Endodermal cell (in vitro differentiated cells): Measurements from ENCODE around the gene DOP1A. TPM values are rescaled to one million over a fixed set of nuclear protein-coding genes. Genes with fewer than 3 reads are reported as not detected.

ENCODE experiments used
- DNase-seq: peaks from one replicate; pipeline ENCODE4 v3.0.0-alpha.2; 2017
- H3K27ac ChIP-seq: 2 replicates; pipeline ENCODE4 v1.5.1; 2013; ENCODE audit warnings: mild to moderate bottlenecking, low read depth, low read length, moderate library complexity
- H3K27me3 ChIP-seq: 2 replicates; pipeline ENCODE4 v1.6.1; 2013; ENCODE audit warnings: mild to moderate bottlenecking, low read length, moderate library complexity; ENCODE audit not compliant: insufficient read depth, control insufficient read depth, poor library complexity, severe bottlenecking
- H3K36me3 ChIP-seq: 2 replicates; pipeline ENCODE4 v1.7.0; 2013; ENCODE audit warnings: mild to moderate bottlenecking, low read length, moderate library complexity; ENCODE audit not compliant: control insufficient read depth, insufficient read depth
- H3K4me1 ChIP-seq: one replicate; pipeline ENCODE4 v1.7.0; 2013; ENCODE audit warnings: low read length; ENCODE audit not compliant: control insufficient read depth, insufficient read depth
- H3K4me3 ChIP-seq: 2 replicates; pipeline ENCODE4 v1.5.1; 2013; ENCODE audit warnings: mild to moderate bottlenecking, low read length, moderate library complexity
- H3K9ac ChIP-seq: 2 replicates; pipeline ENCODE4 v1.6.1; 2013; ENCODE audit warnings: mild to moderate bottlenecking, low read length, moderate library complexity; ENCODE audit not compliant: poor library complexity, severe bottlenecking; ENCODE audit errors: extremely low read depth
- H3K9me3 ChIP-seq: 2 replicates; pipeline ENCODE4 v1.6.1; 2013; ENCODE audit warnings: mild to moderate bottlenecking, low read length, moderate library complexity; ENCODE audit not compliant: control insufficient read depth
- H3K27ac Mint-ChIP-seq: 2 replicates; pipeline ENCODE4 v1.8.0; 2020; ENCODE audit warnings: mixed read lengths
- H3K27me3 Mint-ChIP-seq: 2 replicates; pipeline ENCODE4 v1.8.0; 2021; ENCODE audit warnings: mild to moderate bottlenecking, mixed read lengths; ENCODE audit not compliant: insufficient read depth
- H3K36me3 Mint-ChIP-seq: 2 replicates; pipeline ENCODE4 v1.8.0; 2020; ENCODE audit warnings: low read depth, mixed read lengths
- H3K4me1 Mint-ChIP-seq: 2 replicates; pipeline ENCODE4 v1.8.0; 2020; ENCODE audit warnings: mixed read lengths
- H3K4me3 Mint-ChIP-seq: 2 replicates; pipeline ENCODE4 v1.8.0; 2020; ENCODE audit warnings: mild to moderate bottlenecking, moderate library complexity, mixed read lengths
- H3K9me3 Mint-ChIP-seq: 2 replicates; pipeline ENCODE4 v1.8.0; 2020; ENCODE audit warnings: mild to moderate bottlenecking, mixed read lengths
- CTCF ChIP-seq: fragments of 200-600 bp; sonication (generic); conservative IDR thresholded peaks from 2 replicates; pipeline ENCODE4 v1.5.0; 2021; ENCODE audit warnings: antibody characterized with exemption, mild to moderate bottlenecking
- WGBS, 2 experiments: methylation state at CpG; one replicate each; pipeline versions ENCODE4 v1.1.5 to v1.1.7; 2013; ENCODE audit warnings: missing lambda C conversion rate in 2 of 2, mixed read lengths in 1 of 2; ENCODE audit not compliant: insufficient coverage in 1 of 2, insufficient read length in 1 of 2; 5-methylcytosine and 5-hydroxymethylcytosine counted together
- total RNA-seq, 2 donors: library from RNA; stranded (reverse); fragmentation: NEBNext Ultra II Directional in 1 of 2; extraction: Animal tissue kit (Norgen Biotek cat#: 25700) in 1 of 2; gene quantifications; 2 replicates in 1 of 2; 3 replicates in 1 of 2; pipeline ENCODE4 v1.2.1, GENCODE V29; 2021

The DOP1A gene
- total RNA-seq, 2 donors from 2014 or later: 32.2 to 36.0 TPM

- Histone ChIP-seq H3K27me3 (no peaks in the 10 kb centered on the region), H3K4me3 (no peak overlapping the region), H3K9me3 (no peaks in the 10 kb centered on the region), H3K27ac (no peak overlapping the region), H3K36me3 (peaks cover 95% of the 10 kb centered on the region), H3K4me1 (no peaks in the 10 kb centered on the region), H3K9ac (no peak overlapping the region)
- Mint-ChIP-seq H3K27ac (peak overlapping the region; percentile 6), H3K27me3 (no peaks in the 10 kb centered on the region), H3K36me3 (peaks cover 63% of the 10 kb centered on the region), H3K4me3 (no peak overlapping the region), H3K4me1 (peaks cover 5% of the 10 kb centered on the region), H3K9me3 (no peaks in the 10 kb centered on the region)
- TF ChIP-seq CTCF: no peak
- DNase-seq: no peak
- 92% methylated on average over 4 to 5 of the region's 5 CpGs for WGBS, 2 experiments
Observed at GRCh38 chr6:83127258-83127657, 59.8 kb downstream of the DOP1A start.

DNA sequence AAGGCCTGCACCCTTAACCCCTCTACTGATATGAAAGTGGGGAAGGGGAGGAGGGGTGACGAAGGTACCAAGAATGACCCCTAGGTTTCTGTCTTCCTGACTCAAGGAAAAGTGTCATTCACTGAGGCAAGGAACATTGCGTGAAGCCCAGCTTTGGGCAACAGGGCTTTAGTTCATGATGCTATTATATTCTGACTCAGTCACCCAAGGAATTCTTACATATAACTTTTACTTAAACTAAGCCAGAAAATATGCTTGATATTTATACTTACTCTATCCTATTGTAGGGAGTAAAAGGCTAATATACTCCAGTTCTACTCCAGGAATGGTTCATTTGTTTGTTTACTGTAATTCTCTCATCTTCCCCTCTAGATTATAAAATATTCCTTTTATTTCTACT lies 60.5 kb downstream of the DOP1A start:
- peaks cover 5% of the 10 kb centered on the region for H3K4me1 Mint-ChIP-seq
- no peak overlapping the region for H3K27ac Mint-ChIP-seq
- H3K9me3 Mint-ChIP-seq: no peaks in the 10 kb centered on the region
- Histone ChIP-seq H3K27ac (no peak overlapping the region), H3K9ac (no peak overlapping the region), H3K4me3 (no peak overlapping the region), H3K4me1 (no peaks in the 10 kb centered on the region), H3K9me3 (no peaks in the 10 kb centered on the region), H3K27me3 (no peaks in the 10 kb centered on the region), H3K36me3 (peaks cover 93% of the 10 kb centered on the region)
- H3K27me3 Mint-ChIP-seq: no peaks in the 10 kb centered on the region
- H3K36me3 Mint-ChIP-seq: peaks cover 63% of the 10 kb centered on the region
- WGBS, 2 experiments: 96 to 100% methylated on average over 1 to 2 of the region's 2 CpGs
- no peak for TF ChIP-seq CTCF
- no peak for DNase-seq
- no peak overlapping the region for H3K4me3 Mint-ChIP-seq

- Mint-ChIP-seq H3K4me3 (no peak overlapping the region), H3K27ac (no peak overlapping the region), H3K4me1 (peaks cover 3% of the 10 kb centered on the region), H3K27me3 (no peaks in the 10 kb centered on the region), H3K9me3 (no peaks in the 10 kb centered on the region), H3K36me3 (peaks cover 44% of the 10 kb centered on the region)
- Histone ChIP-seq H3K9me3 (no peaks in the 10 kb centered on the region), H3K4me1 (no peaks in the 10 kb centered on the region), H3K4me3 (no peak overlapping the region), H3K27me3 (no peaks in the 10 kb centered on the region), H3K36me3 (peaks cover 91% of the 10 kb centered on the region), H3K9ac (no peak overlapping the region), H3K27ac (no peak overlapping the region)
- DNase-seq: no peak
- no peak for TF ChIP-seq CTCF
- WGBS, 2 experiments: 100% methylated on average over 1 of the region's 3 CpGs; no CpG with 5 or more reads in 1 of the 2 experiments
Observed at GRCh38 chr6:83132121-83132520, 64.7 kb downstream of the DOP1A start.
